ENCODE measurements around the gene SLC39A5. TPM values are rescaled to one million over a fixed set of nuclear protein-coding genes. Genes with fewer than 3 reads are reported as not detected.
"Not testable (repeated sequence)": the region's sequence is repeated elsewhere in the genome, so short reads cannot be mapped to it uniquely, and the experiment has no call there.

Gene SLC39A5
- total RNA-seq, 1 donor: not detected

- no peak for DNase-seq (ENCODE audit: low read depth)
- H3K4me3 ChIP-seq (ENCODE audit: low read depth, low read length): no peak overlapping the region
- no peak for TF ChIP-seq CTCF (IDR thresholded peaks at IDR 0.05; ENCODE audit: insufficient read depth, low read depth, low read length)
Observed at GRCh38 chr12:56260921-56261320, 31.1 kb downstream of the SLC39A5 start.

GRCh38 chr12:56261503-56262232 is 31.8 kb downstream of the SLC39A5 start:
- no peak for TF ChIP-seq CTCF (IDR thresholded peaks at IDR 0.05; ENCODE audit: insufficient read depth, low read depth, low read length)
- no peak overlapping the region for H3K4me3 ChIP-seq (ENCODE audit: low read depth, low read length)
- DNase-seq (ENCODE audit: low read depth): peak; percentile 74

DNA sequence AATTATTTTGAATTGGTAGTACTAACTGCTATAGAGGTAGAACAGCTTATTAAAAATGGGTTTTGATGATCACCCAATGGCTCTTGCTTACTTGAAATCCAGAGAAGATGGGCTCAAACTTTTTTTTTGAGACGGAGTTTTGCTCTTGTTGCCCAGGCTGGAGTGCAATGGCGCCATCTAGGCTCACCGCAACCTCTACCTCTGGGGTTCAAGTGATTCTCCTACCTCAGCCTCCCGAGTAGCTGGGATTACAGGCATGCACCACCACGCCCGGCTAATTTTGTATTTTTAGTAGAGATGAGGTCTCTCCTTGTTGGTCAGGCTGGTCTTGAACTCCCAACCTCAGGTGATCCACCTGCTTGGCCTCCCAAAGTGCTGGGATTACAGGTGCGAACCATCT is 33.1 kb downstream of the SLC39A5 start:
- not testable (repeated sequence) for DNase-seq (ENCODE audit: low read depth); H3K4me3 ChIP-seq (ENCODE audit: low read depth, low read length)

- H3K4me3 ChIP-seq (ENCODE audit: low read depth, low read length): peak overlapping the region; percentile 70
- DNase-seq (ENCODE audit: low read depth): peak; percentile 15
Observed at GRCh38 chr12:56266068-56266692, 36.3 kb downstream of the SLC39A5 start.

GRCh38 chr12:56266693-56267442 is 37.0 kb downstream of the SLC39A5 start, which contains the start of gene COQ10A:
Gene COQ10A (plus strand): TSS chr12:56266942. CDS start chr12:56267119, 177 bp downstream.
- TF ChIP-seq CTCF (IDR thresholded peaks at IDR 0.05; ENCODE audit: insufficient read depth, low read depth, low read length): peak; percentile 78
- peak within 1 kb of the TSS; percentile 70 for H3K4me3 ChIP-seq (ENCODE audit: low read depth, low read length)
- peak; percentile 90 for DNase-seq (ENCODE audit: low read depth)

- H3K4me3 ChIP-seq (ENCODE audit: low read depth, low read length): peak overlapping the region; percentile 70
- no peak for TF ChIP-seq CTCF (IDR thresholded peaks at IDR 0.05; ENCODE audit: insufficient read depth, low read depth, low read length)
- no peak for DNase-seq (ENCODE audit: low read depth)
Observed at GRCh38 chr12:56267443-56268071, 37.7 kb downstream of the SLC39A5 start.

- peak; percentile 17 for DNase-seq (ENCODE audit: low read depth)
- TF ChIP-seq CTCF (IDR thresholded peaks at IDR 0.05; ENCODE audit: insufficient read depth, low read depth, low read length): peak; percentile 60
- no peak overlapping the region for H3K4me3 ChIP-seq (ENCODE audit: low read depth, low read length)
Observed at GRCh38 chr12:56271031-56271430, 41.2 kb downstream of the SLC39A5 start.

GRCh38 chr12:56272468-56272867 is 42.6 kb downstream of the SLC39A5 start:
- DNase-seq (ENCODE audit: low read depth); H3K4me3 ChIP-seq (ENCODE audit: low read depth, low read length): not testable (repeated sequence)
